Measurements from ENCODE around the gene LDB3. TPM values are rescaled to one million over a fixed set of nuclear protein-coding genes. Genes with fewer than 3 reads are reported as not detected.
A peak's percentile ranks its signal among the peaks of the same experiment; 100 is the strongest.

The LDB3 gene
- total RNA-seq, 1 donor from 2014 or later: 1.3 TPM

DNA sequence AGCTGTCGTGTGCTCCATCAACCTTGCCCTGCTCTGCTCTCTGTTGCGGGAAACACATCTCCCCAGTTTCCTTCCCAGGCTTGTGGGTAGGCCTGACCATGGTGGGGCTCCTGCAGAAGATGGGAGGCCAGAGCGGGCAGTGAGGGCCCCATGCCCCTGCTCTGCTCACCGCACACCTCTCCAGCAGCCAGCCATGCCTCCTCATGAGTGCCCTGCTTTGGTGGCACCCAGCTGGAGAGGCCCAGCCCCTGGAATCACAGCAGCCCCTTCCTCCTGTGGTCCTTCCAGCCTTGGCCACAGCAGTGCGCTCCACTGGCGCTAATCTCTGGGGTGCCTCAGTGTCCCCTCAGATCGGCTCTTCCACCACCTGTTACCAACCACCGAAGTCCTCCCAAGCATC lies 18.2 kb upstream of the LDB3 start:
- peak; percentile 37 for DNase-seq (ENCODE audit: low spot score)

DNA sequence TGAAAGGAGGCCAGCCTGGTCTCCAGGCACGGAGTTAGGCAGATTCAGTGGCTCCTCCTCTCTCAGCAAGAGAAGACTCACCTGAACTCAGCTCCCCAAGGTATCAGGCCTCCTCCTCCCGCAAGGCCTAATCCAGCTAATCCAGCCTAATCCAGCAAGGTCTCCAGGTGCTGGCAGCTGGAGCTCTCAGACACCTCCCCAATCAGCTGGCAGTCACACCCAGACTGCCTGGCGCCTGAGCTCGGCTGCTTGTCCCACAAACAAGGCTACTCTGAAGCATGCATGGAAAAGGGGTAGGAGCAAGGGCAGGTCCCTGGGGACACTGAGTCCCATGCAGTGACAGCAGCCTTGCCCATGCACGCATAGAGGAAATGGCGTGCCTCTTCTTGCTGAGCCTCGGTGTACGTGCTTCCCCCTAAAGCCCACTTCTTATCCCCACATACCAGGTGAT lies 17.3 kb upstream of the LDB3 start:
- peak; percentile 60 for DNase-seq (ENCODE audit: low spot score)

DNA sequence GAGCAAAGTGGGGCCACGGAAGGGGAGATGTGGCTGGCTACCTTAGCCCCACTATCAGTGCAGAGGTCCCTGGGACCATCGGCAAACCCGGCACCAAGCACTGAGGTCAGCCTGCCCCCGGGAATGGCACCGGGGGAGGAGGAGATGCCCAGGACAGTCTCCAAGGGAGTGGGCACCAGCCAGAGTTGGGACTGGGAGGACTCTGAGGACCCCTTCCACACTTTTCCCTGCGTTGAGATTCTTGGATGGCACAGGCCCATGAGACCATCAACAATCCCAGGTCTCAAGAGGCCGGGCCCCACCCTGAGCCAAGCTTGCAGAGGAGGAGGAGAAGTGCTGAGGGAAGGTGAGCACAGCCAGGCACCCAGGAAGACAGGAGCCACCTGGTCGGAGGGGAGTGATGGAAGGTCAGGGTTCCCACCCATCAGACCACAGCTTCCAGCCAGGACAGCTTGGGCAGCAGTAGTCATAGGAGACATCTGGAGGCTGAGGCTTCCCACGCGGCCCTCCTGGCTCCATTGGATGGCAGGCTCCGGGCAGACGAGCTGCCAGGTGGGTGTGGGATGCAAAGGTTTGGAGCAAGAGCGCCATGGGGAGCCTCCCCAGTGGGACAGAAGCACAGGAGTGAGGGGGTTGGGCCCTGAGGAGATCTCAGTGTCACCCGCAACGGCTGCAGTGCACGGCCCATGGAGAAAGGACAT lies 16.5 kb upstream of the LDB3 start:
- peak; percentile 73 for DNase-seq (ENCODE audit: low spot score)

DNA sequence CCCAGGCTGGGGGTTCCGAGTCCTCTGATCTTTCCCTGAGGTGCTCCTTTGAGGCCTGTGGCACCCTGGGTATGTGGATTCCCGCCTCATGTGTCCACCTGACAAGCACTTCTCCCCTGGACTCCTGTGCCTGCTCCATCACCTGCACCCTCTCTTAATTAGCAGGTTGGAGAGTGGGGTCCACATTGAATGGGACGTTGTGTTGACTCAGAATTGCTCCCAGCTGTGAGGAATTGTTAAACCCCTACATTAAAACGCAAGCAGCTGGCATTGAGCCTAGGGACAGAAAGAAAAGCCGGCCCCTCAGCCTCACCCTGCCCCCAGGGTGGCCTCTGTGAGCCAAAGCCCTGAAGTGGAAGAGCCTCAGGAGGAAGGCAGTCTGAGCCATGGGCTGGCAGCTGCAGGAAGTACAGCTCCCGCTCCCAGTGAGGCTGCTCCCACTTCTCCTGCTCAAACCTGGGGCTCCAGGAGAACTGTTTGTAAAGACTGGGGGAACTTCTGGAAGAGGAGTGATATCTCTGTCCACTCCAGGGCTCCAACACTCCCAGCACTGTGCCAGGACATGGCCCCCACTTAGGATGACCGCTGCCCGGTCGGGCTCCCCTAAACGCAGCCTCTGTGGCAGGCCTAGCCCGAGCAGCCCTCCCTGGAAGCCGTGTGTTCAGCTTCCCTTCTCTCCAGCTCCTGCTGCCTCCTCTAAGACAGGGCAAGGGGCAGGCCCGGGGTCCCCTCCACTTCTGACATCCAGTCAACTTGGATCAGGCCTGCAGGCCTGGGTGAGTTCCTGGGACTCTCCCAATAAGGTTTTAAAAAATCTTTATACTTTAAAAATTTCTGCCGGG lies 15.7 kb upstream of the LDB3 start:
- peak; percentile 77 for DNase-seq (ENCODE audit: low spot score)

DNA sequence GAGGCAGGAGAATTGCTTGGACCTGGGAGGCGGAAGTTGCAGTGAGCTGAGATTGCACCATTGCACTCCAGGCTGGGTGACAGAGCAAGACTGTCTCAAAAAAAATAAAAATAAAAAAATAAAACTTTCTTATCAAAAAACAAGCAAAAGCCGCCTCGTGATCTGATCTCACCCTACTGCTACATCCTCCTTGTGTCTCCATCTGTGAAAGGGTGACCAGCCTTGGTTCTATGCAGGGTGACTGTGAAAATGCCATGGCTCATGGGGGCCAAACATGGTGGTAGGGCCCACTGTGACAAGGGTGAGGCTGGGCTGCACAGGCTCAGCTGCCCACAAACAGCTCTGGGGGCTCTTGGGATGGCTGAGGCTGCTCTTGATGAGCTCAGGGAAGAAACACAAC lies 14.9 kb upstream of the LDB3 start:
- no peak for DNase-seq (ENCODE audit: low spot score)

DNA sequence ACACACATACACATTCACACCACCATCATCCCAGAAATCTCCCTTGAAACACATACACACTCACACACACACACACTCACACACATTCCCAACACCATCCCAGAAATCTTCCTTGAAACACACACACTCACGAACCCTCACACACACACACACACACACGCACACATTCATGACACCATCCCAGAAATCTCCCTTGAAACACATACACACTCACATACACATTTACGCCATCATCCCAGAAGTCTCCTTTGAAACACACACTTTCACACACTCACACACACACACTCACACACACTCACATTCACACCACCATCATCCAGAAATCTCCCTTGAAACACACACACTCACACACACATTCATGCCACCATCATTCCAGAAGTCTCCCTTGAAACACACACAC lies 14.3 kb upstream of the LDB3 start:
- DNase-seq (ENCODE audit: low spot score): no peak

DNA sequence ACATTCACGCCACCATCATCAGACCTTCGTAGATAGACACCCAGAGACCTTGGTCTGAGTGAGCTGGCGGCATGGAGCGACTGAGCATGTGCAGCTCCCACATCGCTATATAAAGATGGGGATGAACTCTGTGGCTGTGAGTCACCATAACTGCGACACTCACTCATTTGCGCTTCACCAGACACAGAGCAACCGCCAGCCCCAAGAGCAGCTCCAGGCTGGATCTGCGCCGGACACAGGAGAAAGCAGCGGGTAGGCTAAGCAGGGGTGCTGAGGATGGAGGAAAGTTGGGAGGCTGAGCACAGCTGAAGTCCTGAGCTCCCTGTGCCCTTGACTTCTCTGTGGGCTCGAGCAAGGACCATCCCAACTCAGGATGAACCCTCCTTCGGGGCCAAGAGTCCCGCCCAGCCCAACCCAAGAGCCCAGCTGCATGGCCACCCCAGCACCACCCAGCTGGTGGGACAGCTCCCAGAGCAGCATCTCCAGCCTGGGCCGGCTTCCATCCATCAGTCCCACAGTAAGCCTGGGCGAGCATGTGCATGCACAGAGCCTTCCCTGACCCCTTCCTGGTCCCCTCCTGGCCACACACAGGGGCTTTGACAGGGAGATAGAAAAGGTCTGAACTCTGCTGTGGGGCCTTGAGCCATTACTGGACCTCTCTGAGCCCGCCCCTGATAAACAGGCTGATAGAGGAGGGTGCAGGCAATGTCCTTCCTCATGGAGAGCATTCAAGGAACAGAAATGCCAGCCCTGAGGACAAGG lies 13.7 kb upstream of the LDB3 start, which contains the start of gene OPN4:
TSS of gene OPN4 (plus strand) at position 137 of the 762 bp plus-strand sequence. CDS start at position 374, 237 bp downstream.
- peak; percentile 72 for DNase-seq (ENCODE audit: low spot score)

DNA sequence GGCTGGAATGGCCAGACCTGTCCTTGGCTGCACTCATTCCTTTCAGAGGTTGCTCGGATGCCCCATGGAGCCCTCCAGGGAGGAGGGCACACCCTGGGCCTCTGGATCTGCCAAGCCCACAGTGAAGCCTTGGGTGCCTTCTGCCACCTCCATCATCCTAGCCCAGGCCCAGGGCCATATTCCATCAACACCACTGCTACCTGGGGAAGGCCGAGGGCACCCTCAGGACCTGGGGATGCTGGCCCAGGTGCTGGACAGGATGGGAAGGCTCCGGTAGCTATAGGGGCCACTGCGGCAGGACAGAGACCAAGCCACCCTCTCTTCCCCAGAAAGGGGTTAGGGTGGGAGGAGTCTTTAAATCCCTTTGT lies 13.2 kb upstream of the LDB3 start:
- no peak for DNase-seq (ENCODE audit: low spot score)

DNA sequence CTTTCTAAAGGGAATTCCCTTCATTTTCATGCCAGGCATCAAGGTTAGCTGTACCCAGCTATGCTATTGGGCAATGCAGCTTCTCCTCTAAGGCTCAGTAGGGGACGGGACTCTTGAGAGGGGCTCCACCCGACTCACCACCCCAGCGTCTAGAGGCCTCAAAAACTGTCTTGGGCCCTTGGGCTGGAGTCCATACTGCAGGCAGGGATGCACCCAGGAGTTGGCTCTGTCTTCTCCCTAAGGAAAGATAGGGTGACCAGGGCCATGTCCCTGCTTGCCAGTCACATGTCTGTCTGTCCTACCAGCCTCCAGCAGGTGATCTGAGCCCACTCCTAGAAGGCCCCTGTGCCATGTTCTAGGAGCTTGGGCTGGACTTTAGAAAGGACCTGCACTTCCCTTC lies 12.7 kb upstream of the LDB3 start:
- no peak for DNase-seq (ENCODE audit: low spot score)

DNA sequence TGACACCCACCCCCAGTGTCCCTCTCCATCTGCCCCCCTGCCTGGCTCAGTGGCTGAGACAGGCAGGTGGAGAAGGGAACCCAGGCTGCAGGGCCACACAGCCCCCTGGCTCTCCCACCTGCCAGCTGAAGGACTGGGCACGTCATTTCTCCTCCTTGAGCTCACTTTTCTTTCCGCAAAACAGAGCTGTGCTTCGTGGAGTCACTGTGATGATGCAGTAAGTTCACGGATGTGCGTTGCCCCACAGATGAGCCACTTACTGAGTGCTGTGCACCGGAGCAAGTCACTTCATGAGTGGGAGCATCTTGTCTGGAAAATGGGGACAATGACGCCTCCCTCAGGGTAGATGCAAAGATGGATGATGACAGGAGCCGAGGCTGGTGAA lies 11.3 kb upstream of the LDB3 start:
- peak; percentile 80 for DNase-seq (ENCODE audit: low spot score)

DNA sequence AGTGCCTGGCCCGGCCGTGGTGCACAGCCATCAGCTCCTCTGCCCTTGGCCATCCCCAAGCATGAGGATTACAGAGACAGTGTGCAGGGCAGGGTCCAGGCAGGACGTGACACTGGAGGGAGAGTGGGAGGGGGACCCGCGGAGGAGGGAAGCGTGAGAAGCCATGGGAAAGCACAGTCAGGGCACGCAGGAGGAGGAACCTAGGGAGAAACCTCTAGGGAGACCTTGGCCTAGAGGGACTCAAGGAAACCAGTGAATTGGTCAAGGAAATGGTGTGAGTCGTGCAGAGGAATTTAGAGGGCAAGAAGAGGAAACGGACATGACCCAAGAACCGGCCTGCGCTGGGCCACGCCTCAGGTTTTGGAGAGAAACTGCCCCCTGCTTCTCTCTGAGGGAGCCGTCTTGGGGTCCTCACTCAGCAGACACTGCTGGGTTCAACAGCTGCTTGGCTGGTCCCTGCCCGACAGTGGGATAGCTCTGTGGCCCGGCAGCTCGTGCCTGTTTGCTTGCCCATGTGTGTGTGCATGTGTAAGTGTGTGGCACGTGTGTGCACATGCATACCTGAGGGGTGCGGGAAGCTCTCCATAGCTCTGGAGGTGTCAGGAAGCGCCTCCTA lies 10.8 kb upstream of the LDB3 start:
- DNase-seq (ENCODE audit: low spot score): peak; percentile 82

DNA sequence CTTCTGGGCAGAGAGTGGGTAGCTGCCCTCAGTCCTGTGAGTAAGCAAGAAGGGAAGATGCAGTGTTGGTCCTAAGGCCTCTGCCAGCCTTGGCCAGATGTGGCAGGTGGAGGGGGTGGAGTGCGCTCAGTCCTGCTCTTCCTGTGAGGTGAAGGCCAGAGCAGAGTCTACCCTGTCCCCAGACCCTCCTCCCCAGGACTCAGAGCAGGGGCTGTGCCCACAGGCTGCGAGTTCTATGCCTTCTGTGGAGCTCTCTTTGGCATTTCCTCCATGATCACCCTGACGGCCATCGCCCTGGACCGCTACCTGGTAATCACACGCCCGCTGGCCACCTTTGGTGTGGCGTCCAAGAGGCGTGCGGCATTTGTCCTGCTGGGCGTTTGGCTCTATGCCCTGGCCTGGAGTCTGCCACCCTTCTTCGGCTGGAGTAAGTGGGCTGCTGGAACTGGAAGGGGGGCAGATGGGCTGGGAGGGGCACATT lies 10.0 kb upstream of the LDB3 start:
- DNase-seq (ENCODE audit: low spot score): peak; percentile 76

DNA sequence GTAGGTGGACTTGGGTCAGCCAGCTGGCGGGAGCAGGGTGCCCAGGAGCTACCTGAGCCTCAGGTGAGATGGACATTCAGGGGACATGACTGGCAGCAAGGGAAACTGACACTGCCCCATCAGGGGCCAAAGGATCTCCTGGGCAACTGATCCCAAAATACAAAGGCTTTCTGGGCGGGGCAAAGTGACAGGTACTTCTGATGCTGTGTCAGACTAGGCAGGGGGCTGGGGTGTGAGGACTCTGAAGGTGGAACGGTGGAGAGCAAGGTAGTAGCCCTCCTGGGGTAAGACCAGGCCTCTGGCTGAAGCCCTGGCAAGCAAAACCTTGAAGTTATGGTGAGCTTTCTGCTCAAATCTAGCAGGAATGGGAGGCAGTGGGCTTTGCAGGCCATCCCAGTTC lies 9.6 kb upstream of the LDB3 start:
- DNase-seq (ENCODE audit: low spot score): peak; percentile 68

DNA sequence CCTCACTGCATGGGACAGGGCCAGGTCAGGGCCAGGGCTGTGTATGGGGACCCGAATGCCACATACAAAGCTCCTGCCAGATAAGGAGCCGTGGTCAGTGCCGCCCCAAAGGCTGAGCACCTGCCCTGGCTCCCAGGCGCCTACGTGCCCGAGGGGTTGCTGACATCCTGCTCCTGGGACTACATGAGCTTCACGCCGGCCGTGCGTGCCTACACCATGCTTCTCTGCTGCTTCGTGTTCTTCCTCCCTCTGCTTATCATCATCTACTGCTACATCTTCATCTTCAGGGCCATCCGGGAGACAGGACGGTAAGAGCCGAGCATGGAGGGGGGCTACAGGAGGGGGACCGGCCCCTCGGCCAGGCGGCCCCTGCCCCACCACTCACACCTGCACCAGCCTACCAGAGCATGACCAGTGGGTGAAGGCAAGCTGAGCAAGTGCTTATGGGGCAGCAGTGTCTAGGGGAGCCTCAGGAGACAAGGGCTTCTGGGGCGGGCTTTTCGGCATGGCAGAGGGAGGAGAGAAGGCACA lies 9.1 kb upstream of the LDB3 start:
- no peak for DNase-seq (ENCODE audit: low spot score)

DNA sequence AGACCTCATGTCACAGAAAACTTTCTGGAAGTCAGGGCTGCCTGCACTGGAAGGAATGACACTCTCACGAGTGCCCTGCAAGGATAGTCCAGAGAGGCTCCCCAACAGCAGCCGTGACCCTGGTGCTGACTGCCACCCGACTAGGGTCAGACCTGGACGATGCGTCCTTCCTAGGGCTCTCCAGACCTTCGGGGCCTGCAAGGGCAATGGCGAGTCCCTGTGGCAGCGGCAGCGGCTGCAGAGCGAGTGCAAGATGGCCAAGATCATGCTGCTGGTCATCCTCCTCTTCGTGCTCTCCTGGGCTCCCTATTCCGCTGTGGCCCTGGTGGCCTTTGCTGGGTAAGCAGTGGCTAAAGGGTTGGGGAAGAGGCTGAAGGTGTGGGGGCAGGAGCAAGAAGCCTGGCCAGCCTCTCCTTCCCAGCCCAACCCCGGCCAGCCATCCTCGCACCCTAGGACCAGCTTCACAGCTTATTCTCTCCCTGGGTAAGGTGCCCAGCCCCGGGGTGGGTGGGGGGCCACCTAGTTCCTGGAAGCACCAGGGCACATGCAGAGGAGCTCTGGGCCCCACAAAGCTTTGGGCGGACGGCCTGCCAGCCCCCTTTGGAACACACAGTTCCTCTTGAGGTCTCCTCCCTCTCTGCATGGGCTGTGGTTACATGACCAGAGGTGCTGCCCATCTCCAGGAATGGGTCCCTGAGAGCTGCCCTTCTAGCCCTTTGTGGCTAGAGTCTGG lies 8.4 kb upstream of the LDB3 start:
- peak; percentile 88 for DNase-seq (ENCODE audit: low spot score)

DNA sequence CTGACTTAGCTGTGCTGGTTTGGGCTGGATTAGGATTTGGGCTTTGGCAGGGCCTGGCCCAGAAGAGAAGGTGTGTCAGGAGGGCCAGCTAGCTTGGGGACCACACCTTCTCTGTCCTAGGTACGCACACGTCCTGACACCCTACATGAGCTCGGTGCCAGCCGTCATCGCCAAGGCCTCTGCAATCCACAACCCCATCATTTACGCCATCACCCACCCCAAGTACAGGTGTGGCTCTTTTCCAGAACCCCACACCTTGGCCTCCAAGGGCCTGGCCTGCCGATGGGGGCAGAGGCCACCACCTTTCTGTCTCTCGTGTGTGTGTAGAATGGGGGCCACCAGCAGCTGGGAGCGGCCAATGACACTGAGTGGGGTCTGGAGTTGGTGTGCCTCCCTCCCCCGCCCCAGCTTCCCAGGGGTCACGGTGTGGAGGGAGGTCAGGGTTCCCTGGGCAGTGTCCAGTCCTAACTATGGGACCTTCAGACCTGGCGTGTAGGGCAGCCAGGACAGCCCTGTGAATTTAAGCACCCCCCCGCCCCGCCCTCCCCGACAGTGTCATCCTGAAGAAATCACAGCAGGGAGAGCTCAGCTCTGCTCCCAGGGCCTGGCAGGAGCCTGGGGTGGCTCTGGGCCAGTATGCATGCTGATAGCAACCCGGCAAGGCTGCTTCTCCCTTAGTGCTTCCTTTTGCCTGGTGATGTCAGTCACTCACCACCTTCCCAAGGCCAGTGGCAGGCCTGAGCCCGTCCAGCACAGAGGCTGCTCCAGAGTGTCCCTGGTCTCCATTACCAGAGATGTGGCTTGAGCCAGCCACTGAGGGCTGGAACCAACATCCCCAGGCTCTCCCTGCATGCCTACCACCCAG lies 6.9 kb upstream of the LDB3 start:
- no peak for DNase-seq (ENCODE audit: low spot score)

DNA sequence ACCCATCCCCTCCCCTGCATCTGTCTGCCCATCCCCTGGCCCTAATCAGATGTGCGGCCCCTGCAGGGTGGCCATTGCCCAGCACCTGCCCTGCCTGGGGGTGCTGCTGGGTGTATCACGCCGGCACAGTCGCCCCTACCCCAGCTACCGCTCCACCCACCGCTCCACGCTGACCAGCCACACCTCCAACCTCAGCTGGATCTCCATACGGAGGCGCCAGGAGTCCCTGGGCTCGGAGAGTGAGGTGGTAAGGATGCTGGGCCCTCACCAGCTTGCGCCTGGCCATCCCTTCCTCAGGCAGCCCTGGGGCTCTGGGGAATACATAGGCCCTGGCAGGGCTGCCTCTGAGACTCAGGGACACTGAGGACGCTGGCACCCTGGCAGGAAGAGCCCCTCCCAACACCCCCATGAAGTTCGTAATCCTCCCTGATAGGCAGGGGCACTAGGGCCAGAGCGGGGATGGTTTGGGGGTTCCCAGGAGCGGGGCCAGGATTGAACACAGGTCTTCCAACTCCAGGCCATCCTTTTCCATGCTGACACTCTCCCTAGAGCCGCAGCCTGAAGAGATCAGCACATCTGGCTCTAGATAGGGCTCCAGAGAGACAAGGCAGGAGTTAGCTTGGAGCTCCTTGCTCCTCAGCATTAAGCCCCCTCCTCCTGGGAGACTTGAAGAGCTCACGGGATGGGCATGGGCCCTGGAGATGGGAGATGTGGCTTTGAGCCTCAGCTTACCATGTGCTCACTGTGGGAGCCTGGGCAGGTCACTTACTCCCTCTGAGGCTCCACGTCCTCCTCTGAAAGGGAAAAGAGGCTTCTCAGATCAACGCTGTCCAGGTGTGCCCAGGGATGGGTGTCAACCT lies 5.9 kb upstream of the LDB3 start:
- DNase-seq (ENCODE audit: low spot score): no peak

DNA sequence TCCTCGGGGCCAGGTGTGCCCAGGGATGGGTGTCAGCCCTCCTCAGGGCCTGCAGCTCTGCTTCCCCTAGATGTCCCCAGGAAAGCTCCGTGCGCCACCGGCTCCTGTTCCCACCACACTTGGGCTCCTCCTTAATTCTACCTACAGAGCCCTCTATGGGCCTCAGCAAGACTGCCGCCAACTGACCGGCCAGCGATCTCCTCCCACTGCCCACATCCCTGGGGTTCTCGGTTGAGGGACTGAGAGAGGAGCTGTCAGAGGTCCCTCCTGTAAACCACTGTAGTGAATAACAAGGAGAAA lies 5.3 kb upstream of the LDB3 start:
- DNase-seq (ENCODE audit: low spot score): no peak
